CD4-positive, alpha-beta T cell treated with Interleukin-15 for 1 hour (primary cell): ENCODE data around the gene POFUT2.
A peak's percentile ranks its signal among the peaks of the same experiment; 100 is the strongest.

Experiments used
- DNase-seq: peaks from one replicate; pipeline ENCODE4 v3.0.0-alpha.2; 2020

The POFUT2 gene

GRCh38 chr21:45287438-45288391 lies at the start of gene POFUT2:
TSS of gene POFUT2 (minus strand) at chr21:45287895. CDS start at chr21:45287871, 24 bp downstream.
- DNase-seq: peak; percentile 97

DNA sequence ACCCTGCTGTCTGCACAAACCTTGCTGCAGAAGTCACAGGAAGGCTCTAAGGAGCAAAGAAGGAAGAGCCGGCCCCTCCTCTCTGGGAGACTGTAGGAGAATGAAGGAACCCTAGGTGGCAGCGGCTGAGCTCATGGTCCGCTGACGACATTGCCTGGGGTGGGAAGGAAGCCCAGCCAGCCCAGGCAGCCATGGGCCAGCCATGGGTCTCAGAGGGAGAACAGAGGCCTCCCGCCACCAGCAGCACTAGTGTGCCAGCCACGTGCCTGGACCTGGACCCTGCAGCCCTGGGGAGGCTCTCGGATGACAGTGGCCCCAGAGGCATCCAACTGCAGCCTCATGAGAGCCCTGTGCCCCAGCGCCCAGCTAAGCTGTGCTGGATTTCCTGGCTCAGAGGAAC lies 49.2 kb upstream of the POFUT2 start:
- DNase-seq: no peak

- DNase-seq: no peak
Measured at GRCh38 chr21:45336535-45336810, 48.8 kb upstream of the POFUT2 start.

DNA sequence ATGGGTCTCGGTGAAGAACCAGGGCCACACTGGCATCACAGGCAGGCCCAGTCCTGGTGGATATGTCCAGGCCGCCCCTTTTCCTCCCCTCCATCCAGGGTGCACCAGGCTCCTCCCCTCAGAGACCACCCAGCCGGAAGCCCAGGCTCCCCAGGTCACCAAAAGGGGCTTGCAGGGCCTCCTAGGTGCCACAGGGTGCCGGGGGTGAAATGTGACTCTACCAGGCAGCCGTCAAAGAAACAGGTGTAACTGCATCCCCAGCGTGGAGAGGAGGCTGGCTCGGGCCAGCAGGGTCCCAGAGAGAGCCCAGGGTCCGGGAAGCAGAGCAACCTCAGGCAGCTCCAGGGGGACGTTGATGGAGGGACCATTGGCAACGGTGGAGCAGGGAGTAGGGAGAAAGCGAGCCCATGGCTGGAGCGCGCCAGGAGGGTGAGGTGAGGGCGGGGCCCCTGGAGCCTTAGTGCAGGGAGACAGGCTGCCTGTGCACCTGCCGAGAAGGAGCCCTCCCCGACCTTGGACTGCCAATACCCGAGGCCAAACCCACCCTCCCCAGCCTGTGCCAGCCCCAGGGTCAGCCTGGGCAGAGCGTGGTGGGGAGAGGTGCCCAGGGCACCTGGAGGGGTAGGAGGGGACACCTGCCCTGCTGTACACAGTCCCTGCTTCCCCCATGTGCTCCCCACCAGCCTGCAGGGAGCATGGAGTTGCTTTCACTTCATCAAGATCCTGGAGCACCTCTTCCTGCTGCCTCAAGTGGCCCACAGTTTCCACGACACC lies 48.3 kb upstream of the POFUT2 start:
- no peak for DNase-seq

- DNase-seq: no peak
Measured at GRCh38 chr21:45335151-45335760, 47.6 kb upstream of the POFUT2 start.

DNA sequence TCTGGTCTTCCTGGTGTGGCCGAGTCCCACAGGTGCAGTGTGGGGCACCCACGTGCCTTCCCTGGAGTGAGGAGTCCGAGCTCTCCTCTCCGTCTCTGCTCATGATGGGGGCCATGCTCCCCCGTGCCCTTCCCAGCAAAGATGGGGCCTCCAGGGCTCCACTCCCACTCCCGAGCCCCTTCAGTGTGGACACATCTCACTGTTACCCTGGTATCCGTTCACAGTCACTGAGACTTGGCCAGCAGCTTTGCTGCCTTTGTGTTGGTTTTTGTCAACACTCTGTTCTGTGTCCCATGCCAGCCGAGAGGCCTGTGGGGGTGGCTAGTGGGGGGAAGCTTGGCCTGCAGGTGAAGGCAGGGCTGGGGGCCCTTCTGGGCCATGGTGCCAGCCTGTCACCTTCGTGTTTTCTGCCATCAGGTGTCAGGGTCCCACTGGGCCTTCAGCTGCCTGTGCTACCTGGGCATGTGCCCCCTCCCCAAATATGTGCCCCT lies 46.9 kb upstream of the POFUT2 start:
- no peak for DNase-seq

DNA sequence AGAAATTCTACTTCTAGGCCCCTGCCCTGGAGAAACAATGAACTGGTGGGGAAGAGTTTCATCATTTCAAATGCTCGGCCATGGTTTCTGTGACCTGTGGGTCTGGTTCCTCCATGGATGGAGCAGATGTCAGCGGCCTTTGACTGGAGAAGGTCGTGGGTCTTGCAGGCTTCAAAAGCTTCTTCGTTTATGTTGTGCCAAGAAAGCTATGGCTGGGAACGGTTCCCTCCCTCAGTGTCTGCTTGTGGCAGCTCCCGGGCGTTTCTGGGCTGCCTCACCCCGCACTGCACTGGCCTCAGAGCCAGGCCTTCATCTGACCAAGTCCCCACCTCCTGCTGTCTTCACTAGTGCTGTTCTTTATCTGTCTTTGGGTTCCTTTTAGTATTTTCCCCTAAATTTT lies 46.4 kb upstream of the POFUT2 start:
- DNase-seq: no peak

- DNase-seq: no peak
Measured at GRCh38 chr21:45333583-45334121, 46.0 kb upstream of the POFUT2 start.

DNA sequence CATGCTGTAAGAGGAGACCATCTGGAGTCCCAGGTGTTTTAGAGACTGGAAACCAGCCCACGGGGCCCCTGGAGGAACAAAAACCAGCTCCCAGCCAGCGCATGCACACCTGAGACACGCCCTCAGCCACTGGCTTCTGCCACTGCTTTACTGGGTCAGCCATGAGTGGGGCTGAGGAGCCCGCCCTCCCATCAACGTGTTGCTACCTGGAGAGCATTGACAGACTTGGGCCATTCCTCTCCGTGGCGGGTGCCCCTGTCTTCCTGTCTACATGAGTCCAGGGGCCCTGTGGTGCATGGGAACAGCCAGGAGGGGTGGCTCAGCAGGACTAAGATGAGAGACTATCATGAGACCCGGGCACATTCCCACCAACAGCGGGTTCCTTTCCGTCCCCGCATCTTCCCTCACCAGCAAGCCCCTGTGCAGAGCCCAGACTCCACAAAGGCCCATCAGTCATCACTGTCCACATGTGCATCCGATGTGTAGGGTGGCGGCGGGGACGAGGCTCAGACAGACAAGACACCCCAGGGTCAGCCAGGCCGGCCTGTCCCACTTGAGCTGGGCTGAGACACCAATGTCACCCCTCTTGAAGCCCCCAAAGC lies 45.4 kb upstream of the POFUT2 start:
- no peak for DNase-seq

GRCh38 chr21:45332415-45332814 lies 44.7 kb upstream of the POFUT2 start:
- DNase-seq: no peak

DNA sequence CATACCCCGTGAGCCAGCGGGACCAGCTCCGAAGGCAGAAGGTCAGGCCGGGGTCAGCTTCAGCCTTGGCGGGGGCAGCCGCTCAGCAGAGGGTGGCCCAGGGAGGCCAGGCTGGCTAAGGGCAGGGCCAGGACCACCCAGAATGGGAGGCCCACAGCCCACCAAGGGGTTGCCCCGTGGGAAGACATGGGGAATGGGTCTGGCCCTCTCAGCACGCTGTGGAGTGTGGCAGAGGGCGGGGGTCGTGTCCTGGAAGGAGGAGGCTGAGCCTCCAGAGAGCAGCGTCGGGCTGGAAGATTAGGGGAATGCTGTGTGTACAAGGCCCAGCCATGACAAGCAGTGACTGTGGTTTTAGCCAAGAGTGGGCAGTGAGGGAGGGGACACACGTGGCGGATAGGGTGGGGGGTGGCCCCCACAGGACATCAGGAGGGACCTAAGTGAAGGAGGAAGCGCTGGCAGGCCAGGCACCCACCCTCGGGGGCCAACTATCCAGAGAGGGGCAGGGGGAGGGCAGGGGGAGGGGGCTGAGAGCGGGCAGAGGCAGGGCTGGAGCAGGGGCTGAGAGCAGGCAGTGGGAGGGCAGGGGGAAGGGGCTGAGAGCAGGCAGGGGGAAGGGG lies 43.9 kb upstream of the POFUT2 start:
- no peak for DNase-seq

GRCh38 chr21:45330851-45331261 lies 43.2 kb upstream of the POFUT2 start:
- DNase-seq: no peak

GRCh38 chr21:45330075-45330781 lies 42.5 kb upstream of the POFUT2 start:
- DNase-seq: no peak

DNA sequence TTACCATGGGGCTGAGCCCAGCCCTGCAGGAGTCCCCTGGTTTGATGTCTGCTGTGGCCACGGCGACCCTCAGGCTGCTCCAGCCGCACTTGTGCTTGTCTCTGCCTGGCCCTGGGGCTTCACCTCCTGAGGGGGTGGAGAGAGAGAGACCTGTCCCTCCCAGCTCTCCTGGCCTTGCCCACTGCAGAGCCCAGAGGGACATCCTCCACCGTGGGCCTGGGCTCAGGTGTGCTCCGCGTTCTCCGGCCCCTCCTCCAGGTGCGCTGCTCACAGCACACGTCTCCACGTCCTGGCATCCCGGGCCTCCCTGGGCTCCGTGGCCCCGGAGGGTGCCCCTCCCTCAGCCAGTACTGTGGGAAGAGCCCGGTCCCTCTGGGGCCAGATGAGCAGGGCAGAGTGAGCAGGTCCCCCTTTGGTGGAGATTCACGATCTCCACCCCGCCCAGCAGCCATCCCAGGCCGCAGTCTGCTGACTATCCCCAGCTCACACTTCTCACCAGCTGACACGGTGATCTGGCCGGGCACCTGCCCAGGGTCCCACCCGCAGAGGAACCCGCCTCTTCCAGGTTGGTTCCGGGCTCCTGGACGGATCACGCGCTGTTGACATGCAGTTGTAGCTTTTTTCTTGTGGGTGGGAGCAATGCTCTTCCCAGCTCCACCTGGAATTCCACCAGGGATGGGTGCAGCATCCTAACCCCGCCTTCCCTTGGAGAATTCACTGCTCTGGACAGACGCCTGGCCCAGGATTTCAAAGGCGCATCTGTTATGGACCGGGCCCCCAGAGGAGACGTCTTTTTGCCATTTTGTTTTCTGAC lies 41.8 kb upstream of the POFUT2 start:
- no peak for DNase-seq

GRCh38 chr21:45328198-45329091 lies 40.8 kb upstream of the POFUT2 start:
- DNase-seq: no peak

GRCh38 chr21:45327441-45328197 lies 39.9 kb upstream of the POFUT2 start:
- no peak for DNase-seq

DNA sequence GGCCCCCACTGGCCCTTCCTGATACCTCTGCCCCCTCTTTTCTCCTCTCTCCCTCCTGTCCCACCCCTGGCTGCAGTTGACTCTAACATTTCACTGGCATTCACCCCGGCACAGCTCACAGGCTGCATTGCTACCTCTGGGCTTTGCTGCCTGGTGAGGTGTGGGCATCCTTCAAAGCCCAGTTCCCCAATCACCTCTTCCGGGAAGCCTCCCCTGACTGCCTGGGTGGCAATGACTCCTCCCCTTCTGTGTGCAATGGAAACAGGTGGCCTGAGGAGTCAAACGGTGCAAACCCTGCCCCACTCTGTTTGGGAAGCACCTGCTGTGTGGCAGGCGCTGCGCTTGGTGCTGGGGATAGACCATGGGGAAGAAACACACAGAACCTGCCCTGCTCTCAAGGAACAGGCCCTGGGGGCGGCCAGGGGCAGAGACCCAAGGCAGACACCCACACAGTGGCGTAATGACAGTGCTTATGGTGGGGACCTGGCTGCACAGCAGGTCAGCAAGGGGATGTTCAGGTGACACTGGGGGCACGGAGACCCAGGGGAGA lies 39.3 kb upstream of the POFUT2 start:
- DNase-seq: no peak

DNA sequence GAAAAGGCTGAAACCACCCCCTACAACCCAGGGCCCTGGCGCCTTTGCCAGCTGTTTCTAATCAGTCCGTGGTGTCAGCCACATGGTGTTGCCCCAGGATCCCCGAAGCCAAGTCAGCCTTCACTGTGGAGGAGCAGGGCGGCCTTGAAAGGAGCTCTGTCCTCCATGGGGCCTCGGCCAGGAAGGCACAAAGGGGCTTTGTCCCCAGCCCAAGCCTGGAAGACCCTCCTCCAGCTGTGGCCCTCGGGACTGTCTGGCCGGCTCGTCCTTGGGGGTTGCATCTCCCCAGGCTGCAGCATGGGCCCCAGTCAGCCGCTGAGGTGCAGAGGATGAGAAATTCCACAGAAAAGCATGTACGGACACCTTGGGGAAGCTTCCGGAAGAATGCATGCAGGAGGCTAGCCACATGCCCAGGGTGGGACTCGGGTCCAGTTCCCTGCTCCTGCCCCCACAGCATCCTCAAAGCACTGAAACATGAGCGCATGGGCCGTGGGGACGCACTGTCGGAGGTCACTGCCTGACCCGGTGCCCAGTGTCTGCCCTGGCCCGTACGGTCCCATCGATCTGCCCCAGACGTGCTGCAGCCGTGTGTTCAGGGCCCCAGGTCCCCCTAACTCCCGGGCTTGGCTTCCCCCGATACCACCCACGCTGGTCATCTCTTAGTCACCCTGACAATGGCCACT lies 38.6 kb upstream of the POFUT2 start:
- DNase-seq: no peak
